Islet precursor cell (in vitro differentiated cells): Measurements from ENCODE around the gene ABCA4.

Source experiments
- DNase-seq: peaks from one replicate; pipeline ENCODE4 v3.0.0-alpha.2; 2018

ABCA4 gene

DNA sequence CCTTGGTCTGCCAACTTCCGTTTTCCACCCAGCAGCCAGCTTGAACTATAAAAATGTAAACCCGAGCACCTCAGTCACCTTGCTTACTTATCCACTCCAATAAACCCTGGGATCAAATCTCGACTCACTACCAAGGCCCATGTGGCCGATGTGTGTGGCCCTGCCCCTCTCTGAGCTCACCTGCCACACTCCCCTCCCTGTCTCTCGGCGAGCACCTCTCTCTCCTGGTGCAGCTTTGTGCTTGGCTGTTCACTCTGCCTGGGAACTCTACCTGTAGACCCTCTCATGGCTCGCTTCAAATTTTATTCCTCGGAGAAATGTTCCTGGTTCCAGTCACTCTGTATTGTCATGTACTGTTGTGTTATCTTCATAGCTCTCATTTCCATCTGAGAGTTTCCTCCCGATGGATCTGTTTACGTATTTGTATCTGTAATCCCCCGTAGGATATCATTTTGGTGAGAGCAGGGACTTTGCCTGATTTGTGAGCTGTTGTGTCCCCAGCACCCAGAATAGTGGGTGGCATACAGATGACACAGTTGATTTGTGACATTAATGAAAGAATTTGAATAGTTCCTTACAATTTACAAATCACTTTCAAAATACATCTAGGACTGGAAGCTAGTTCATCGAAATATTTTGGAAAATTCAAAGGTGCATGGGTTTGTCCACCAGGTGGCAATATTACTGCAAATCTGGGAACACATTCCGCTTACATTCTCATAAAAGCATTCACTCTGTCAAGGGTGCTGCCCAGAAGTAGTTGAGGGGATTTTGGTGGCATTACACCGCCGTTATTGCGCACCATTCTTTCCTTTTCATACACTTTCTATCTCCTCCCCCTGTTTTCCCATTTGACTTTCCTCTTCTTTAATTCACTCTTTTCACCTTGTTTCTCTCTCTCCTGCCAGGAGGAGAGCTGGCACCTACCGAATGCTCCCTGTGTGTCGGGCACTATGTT, 95.3 kb downstream of the ABCA4 start:
- DNase-seq: peak; percentile 64

DNA sequence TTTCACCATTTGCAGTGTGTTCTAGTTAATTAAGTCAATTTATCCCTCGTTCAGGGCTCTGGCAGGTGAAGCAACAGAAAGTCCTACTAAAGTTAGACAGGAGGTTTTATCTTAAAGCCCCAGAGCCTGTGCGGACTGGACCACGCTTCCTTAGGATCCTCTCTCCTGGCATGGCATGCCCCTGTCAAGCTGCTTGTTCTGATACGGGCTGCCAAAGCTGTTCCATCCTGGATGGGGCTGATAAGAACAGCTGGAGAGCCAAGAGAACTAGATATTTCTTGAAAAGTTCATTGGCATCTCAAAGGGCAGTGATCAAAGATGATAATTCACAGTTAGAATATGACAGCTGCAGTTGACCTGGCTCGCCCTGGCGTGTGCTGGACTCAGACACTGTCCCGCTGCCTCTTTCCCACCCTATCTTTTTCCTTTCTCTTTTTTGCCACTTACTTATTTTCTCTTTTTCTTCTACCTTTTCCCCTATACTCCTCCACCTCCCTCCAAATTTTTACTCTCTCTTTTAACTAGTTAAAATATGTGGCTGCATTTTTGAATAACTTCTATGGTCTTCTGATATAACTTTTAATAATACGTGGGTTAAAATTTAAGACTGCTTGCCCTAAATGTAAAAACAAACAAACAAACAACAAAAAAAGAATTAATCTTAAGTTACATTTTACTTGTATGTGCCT, 96.7 kb downstream of the ABCA4 start:
- DNase-seq: peak; percentile 33

DNA sequence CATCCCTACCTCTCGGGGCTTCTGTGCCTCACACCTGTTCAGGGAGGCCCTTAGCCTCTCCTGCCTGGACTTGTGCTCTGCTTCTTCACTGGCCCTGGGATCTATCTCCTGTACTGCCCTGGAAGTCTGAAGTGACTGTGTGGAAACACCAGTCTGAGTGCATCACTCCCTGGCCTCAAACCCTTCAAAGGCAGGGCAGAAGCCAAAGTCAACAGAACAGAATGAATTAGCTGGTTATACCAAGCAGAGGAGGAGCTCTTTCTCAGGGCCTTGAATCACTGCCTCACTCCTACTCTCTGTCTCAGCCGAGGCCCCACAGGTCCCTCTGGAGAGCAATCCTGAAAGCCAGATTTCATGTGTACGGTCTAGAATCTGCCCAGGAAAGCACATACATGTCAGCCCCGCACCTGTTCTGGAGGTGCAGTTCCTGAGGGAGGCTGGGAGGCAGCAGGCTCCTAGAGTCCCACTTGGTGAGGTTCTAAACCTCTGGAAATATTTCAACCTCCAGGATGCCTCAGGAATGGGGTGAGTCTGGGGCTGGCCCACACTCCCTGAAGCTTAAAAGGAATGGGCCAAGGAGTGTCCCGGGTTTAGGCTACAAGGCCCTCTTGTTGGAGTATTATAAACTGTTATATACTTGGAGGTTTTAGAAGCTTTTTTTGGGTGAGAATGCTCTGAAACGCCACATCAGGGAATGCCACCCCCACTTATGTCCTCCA, 98.3 kb downstream of the ABCA4 start:
- DNase-seq: peak; percentile 38

DNA sequence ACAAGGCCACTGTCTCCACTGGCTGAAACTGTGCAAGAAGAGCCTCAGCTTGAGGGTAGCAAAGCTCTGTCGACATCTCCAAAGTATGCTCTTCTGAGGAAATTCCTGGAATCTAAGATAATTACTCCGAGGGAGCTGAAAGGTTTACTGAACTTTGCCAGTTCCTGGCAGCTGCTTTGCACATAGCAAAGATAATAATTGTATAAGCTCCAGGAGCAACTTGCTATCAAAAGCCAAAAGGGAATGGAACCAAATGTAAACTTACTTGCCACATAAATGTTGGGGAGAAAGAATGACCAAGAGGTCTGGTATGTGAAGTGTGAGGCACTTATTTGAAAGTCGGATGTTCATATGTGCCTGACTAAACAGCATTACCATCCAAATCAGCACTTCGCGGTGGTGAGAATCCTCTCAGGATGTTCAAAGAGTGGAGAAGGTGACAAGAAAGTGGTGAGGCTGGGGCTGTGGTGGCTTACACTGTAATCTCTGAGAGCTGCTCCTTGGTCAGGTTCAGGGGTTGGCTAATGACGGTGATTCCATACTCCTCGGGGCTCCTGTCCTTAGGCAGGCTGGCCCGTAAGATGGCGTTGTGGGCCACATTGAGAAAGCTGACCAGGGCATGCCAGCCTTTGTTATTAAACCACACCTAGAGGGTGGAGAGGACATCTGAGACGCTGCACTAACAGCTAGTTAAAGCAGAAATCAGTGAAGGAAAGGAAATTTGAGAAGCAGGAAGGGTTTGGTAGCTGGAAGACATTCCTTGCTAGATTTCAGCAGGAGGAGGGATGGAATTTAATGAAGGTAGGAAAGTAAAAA, 100.0 kb downstream of the ABCA4 start:
- DNase-seq: peak; percentile 54

DNA sequence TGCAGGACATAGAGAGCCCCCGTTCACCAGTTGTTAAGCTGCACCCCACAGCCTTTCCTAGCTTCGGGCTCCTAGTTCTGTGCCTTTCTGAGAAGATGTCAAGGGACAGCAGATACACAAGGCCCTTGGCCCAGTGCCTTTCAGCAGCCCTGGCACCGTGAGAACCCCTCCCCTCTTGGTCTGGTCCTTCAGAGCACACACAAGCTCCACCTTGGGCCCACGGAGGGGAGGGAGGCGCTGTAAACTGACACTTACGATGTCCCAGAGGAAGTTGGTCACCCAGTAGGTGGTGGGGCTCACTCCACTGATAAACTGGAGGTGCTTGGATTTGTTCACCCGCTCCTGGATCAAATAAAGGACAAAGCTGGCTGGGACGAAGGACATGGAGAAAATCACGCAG, 101.6 kb downstream of the ABCA4 start:
- DNase-seq: no peak

DNA sequence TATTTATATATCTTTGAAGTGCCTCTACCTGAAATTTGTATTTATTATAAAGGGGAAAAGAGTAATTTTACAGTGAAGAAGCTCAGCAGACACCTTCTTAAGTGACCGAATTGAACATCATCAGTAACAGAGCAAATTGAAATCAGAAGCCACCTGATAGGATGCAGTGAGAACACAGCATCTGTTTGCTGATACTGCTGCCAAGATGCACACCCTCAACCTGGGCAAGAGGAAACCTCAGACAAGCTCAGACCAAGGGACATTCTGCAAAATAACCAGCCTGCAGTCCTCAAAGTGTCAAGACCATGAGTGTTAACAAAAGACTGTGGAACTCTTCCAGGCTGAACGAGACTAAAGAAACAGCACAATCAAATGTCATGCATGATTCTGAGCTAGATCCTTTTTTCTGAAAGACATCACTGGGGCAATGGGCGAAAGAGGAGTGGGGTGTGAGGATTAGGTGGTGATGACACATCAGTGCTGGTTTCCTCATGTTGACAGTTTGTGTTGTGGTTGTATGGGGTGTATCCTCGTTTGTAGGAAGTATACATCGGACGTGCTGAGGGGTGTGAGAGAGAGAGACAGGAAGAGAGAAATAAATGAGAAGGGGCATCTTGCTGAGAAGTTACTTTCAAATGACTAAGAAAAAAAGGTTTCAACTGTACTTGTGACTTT, 103.7 kb downstream of the ABCA4 start:
- DNase-seq: no peak

DNA sequence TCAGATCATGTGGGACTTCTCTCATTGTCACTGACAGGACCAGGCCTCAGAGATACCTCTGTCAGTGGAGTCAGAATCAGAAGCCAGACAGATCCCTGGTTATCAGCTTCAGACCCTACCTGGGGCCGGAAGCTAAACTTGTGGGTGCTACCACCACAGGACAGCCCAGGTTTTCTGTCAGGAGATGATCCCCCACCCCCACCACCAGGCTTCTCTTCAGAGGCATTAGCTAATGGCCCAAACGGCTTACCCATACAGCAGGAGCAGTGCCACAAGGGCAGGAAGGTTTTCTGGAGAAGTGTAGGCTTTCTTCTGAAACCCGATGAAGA, 105.5 kb downstream of the ABCA4 start:
- no peak for DNase-seq

DNA sequence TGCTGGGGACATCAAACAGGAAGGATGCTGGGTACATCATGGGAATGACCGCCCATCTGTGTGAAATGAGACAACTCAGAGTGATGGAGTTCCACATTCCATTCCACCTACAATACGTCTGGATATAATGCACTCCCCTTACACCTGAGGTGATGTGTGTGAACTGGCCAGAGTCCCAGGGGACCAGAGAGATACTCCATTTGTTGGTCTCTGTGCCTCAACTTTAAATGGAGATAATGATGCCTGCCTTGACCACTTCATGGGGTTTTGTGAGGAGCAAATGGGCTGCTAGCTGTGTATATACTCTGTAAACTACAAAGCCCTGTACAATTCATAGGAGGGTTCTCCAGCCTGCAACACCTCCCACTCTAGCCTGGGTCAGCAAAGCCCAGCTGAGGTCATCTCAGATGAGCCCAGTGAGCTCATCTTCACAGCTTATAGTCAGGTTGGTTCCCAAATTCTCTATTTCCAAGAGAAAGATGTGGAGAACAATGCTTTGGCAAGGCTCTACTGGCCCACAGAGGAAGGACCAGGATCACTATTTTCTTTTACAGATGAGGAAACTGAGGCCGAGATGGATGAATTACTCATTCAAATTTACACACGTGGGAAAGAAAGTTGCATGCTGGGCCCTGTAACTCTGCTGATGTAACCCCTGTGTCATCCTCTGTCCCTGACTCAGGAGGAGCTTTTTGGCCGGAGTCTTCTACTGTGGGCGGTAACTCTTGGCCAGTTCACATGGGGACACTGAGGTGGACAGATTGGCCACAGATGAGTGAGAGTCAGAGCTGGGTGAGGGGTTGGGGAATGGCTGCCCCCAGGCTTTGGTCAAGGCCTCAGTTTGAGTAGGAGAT, 106.1 kb downstream of the ABCA4 start:
- DNase-seq: no peak

DNA sequence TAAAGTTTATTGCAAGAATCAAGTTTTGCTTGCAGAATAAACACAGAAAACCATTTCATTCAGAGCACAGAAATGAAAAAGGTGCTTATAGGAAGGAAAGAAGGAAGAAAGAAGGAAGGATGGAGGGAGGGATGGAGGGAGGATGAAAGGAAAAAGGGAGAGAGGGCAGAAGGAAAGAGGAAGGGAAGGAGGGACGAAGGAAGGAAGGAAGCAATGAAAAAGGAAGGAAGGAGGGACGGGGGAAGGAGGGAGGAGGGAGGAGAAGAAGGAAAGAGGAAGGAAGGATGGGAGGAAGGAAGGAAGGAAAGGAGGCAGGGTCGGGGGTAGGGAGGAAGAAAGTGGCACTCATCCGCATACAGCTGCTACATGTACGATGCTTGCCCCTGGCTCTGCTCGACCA, 106.9 kb downstream of the ABCA4 start:
- DNase-seq: no peak

DNA sequence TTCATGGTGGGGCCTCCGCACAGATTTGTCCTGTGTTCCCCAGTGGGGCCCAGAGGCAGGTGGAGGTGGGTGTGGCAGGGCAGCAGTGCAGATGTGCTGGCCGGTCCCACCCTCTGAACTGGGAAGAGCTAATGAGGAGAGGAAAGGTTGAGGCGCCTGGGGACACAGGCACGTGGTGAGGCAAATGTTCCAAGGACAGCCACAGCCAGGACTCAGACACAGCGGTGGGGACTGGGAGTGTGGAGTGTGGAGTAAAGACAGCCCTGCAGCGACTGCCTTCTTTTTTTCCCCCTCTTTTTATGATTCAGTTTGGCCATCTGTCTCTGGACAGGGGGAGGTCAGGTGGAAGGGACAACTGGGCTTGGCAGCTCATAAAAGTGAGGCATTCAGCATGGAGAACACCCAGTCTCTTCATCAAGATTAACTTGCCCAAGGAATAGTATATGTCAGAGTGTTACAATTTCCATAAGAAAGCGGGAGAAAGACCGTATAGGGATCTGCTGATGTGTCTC, 107.5 kb downstream of the ABCA4 start:
- no peak for DNase-seq

DNA sequence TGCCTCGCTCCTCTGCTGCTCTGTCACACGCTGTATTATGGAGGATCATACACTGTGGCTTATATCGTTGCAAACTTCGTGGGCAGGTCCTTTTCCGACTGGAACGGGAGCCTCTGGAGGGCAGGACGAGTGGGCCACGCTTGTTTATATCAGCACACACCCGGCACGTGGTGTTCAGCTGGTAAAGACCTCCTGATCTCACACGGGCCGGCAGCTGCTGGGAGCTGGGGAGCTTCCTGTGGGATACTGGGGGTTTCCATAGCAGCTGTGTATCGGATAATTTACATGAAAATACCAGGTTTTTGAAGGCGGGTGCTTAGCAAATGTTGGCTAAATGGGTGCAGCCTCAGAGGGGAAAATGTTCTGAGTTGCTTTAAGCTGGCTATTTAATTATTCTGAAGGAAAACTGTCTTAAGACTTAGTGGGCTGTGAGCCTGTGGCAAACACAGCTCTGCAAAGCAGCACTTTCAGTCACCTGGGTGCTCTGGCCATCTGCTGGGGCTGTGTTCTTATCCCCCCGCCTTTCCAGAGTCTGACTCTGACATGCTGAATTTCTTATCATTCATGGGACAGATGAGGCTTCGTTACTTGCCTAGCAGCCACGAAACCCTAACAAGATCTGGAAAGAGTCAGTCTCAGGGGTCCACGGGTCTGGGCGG, 108.1 kb downstream of the ABCA4 start:
- no peak for DNase-seq

DNA sequence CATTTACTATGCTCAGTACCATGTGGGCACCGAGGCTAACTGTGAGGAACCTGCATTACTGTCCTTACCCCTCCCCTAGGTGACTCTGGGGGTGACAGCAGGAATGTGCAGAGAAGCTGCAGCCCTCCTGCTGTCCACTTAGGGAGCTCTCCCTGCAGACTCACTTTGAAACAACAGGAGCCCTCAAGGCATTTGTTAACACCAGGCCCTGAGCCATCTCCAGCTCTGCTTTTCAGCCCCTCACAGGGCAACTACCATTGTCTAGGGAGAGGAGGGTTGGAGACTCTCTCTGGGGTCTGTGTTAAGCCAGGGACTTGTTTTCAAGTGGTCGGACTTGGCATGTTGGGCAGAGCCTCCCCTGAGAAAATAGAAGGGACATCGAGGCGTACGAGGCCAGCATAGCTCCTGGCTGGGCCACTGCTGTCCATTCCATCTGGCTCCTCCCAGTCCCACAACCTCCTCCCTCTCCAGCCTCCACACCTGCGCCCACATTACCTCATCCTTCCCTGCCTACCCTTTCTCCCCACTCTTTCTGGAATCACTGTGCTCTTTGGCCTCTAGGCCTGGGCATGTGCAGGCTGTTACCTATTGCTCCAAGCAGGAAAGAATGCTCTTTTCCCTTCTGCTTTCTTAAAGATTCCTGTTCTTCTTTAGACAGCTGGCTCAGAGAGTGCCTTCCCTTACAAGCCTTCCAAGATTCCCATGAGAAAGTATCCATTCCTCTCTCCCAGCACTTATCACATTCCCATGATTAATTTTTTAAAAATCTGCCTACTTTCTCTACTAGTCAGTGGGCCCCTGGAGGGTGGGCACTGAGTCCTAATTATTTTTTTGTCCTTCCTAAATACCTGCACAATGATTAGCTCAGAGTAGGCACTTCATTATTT, 109.0 kb downstream of the ABCA4 start:
- peak; percentile 75 for DNase-seq

DNA sequence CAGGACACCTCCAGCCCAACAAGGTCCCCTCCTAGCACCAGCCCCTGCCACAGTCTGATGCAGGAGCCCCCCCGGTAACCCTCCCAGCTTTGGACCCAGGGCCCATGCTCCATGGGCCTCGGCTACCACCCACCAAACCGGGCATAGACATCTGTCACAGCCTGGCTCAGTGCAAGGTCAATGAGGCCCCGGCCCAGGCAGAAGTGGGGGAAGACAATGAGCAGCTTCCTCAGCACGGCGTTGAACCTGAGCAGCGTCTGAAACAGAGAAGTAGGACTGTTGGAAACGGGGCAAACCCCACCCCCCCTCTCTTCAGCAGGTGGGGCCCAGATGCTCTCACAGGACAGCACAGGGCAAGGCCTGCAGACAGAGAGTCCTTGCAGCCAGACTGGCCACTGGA, 109.8 kb downstream of the ABCA4 start:
- no peak for DNase-seq

DNA sequence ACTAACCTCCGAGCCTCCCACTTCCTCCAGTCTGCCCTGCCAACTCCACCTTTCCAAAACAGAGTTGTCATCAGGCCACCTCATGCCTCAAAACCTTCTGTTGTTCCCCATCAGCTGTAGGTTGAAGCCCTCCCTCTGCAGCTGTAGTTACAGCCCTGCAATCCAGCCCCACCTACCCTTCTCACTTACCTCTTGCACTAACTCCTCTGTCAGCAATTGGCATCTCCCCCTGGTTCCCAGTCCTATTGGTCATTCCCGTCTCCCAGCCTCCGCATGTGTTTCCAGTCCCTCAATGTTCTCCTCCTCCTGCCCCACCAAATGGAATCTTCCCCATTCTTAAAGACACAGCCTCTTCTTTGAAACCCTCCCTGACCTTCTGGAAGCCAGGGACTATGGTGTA, 111.6 kb downstream of the ABCA4 start:
- DNase-seq: no peak

DNA sequence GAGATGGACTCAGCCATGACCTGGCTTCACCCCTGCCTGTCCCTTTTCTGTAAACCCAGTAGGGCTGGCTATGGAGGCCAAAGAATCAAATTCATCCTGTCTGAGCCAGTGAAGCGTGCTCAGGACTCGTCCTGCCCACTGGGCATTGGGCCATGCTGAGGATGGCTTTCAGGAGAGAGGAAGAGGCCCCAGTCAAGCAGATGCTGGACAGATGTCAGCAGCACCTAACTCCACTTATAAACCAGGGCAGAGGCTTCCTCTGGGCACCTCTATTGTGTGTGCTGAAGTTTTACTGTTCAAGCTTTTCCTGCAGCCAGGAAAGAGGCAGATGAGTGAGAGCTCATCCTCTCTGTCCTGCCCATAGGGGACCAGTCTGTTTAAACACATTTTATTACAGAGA, 114.3 kb downstream of the ABCA4 start:
- DNase-seq: no peak

DNA sequence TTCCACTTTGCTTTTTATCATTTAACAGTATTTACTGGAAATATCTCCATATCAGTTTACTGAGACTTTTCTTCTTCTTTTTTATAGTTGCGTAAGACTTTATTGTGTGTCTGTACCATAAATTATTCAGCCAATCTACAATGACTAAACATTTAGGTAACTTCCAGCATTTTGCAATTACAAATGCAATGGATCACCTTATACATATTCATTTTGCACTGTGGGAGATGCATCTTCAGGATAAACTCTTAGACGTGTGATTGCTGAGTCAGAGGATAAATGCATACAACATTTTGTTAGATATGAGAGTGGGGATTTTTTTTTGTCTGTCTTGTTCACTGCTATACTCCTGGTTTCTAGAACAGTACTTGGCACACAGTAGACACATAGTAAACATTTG, 116.0 kb downstream of the ABCA4 start:
- DNase-seq: no peak

DNA sequence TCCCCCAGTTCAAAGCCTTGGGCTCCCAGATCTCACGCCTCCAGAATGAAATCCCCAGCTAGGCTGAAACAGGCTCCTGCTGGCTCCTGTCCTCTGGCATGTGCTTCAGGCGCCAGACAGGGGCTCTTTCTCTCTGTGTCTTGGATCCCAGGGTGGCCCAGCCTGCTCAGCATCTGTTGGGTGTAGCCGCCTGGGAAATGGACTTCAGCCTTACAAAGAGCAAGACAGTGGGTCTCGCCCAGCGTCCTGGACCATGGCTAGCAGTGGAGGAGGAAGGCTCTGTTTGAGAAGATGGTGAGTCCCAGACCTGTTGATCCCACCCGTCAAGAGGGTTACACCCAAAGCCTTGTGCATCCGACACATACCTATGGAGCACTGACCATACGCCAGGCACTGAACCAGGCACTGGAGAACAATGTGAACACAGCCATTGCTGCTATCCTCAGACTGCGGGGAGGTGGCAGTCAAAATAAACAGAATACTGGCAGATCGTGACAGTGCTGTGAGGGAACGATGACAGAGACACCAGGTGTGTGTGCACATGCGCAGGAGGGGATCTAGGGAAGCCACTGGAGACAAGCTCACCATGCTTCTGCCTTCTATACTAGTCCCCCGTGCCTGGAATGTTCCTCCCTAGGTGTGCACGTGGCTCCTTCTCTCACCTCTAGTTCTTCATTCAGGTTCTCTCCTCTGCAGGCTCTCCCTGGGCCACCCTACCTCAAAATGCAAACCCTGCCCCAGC, 118.7 kb downstream of the ABCA4 start:
- no peak for DNase-seq

DNA sequence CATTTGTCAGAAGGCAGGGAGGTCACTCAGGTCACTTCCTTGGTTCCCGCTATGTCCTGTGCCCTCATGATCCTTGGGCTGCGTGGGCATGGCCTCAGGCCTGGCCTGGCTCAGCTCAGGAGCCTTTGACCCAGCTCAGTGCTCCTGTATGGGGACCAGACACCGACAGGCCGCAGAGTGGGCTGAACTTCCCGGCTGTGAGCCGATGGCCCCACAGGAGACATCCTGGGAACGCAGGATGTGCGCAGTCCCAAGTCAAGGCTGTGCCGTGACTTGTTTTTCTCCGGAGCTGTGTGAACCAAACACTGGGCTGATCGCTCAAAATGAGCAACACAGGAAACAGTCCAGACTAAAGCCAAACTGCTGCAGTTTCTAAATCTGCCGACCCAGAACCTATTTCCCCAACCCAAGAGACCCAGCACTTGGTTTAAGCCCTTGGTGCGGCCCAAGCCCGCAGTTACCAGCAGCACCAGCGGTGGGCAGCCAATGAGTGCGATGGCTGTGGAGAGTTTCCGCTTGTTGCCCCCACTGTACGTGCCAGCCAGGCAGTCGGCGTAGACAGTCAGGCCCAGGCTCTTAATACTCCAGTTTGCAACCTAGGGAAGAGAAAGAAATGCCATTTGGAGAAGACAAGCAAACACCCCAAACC, 119.4 kb downstream of the ABCA4 start:
- no peak for DNase-seq
